Stomach (tissue), 4 donors: ENCODE results near the gene SDCCAG8.
"Not testable (repeated sequence)": the region's sequence is repeated elsewhere in the genome, so short reads cannot be mapped to it uniquely, and the experiment has no call there.

Experiments used
- CTCF ChIP-seq, 7 experiments: fragments of 450-650 bp in 4 of 7; fragments of 200-600 bp in 3 of 7; sonication (generic) in 3 of 7; IDR thresholded peaks; one replicate each; pipeline ENCODE4 v1.5.1; 2016 to 2019; ENCODE audit warnings: antibody characterized with exemption in 7 of 7, control low read depth in 2 of 7, mild to moderate bottlenecking in 1 of 7
- POLR2A ChIP-seq, 4 donors: fragments of 450-650 bp; IDR thresholded peaks; one replicate each; pipeline ENCODE4 v1.6.1; 2016; ENCODE audit warnings: antibody characterized with exemption in 4 of 4, control low read depth in 2 of 4, mild to moderate bottlenecking in 1 of 4, moderate library complexity in 1 of 4
- POLR2AphosphoS5 ChIP-seq, 3 donors: sonication (generic); formaldehyde crosslinking; IDR thresholded peaks; one replicate each; pipeline ENCODE4 v1.6.1; 2016; ENCODE audit warnings: antibody characterized with exemption in 3 of 3

GRCh38 chr1:243215276-243215875, 40.5 kb upstream of the SDCCAG8 start:
- not testable (repeated sequence) for TF ChIP-seq CTCF, POLR2A, POLR2AphosphoS5 (IDR thresholded peaks at IDR 0.05)
